SJSA1 (cell line): ENCODE results near the gene ZNF570. TPM values are rescaled to one million over a fixed set of nuclear protein-coding genes. Genes with fewer than 3 reads are reported as not detected.

Experiments
- DNase-seq, 2 experiments: peaks; one replicate each; pipeline ENCODE4 v3.0.0-alpha.2; 2015 to 2020; ENCODE audit warnings: low spot score in 2 of 2, low read depth in 1 of 2
- H3K27ac ChIP-seq: fragments of 250-450 bp; sonication (Bioruptor Pico); 2 replicates; pipeline ENCODE4 v1.5.1; 2020; ENCODE audit warnings: mild to moderate bottlenecking, moderate library complexity
- H3K27me3 ChIP-seq: fragments of 250-450 bp; sonication (Bioruptor Pico); replicated peaks from 2 replicates; pipeline ENCODE4 v1.5.1; 2020; ENCODE audit warnings: mild to moderate bottlenecking, moderate library complexity
- H3K36me3 ChIP-seq: fragments of 250-450 bp; sonication (Bioruptor Pico); 2 replicates; pipeline ENCODE4 v1.5.1; 2020; ENCODE audit warnings: mild to moderate bottlenecking
- H3K4me1 ChIP-seq: fragments of 250-450 bp; sonication (Bioruptor Pico); replicated peaks from 2 replicates; pipeline ENCODE4 v1.6.1; 2021; ENCODE audit warnings: mild to moderate bottlenecking
- H3K4me3 ChIP-seq: fragments of 250-450 bp; sonication (Bioruptor Pico); 2 replicates; pipeline ENCODE4 v1.5.1; 2020; ENCODE audit warnings: mild to moderate bottlenecking
- H3K9me3 ChIP-seq: fragments of 250-450 bp; sonication (Bioruptor Pico); replicated peaks from 2 replicates; pipeline ENCODE4 v1.5.1; 2020; ENCODE audit warnings: mild to moderate bottlenecking
- total RNA-seq: library from RNA; depleted of rRNA; stranded (reverse); fragments of >200 nt; shearing (Covaris generic); gene quantifications from 2 replicates; pipeline ENCODE4 v1.2.3, GENCODE V29; 2014; rRNA removed

ZNF570 gene
- total RNA-seq: 2.9 and 4.0 TPM in 2 replicates

DNA sequence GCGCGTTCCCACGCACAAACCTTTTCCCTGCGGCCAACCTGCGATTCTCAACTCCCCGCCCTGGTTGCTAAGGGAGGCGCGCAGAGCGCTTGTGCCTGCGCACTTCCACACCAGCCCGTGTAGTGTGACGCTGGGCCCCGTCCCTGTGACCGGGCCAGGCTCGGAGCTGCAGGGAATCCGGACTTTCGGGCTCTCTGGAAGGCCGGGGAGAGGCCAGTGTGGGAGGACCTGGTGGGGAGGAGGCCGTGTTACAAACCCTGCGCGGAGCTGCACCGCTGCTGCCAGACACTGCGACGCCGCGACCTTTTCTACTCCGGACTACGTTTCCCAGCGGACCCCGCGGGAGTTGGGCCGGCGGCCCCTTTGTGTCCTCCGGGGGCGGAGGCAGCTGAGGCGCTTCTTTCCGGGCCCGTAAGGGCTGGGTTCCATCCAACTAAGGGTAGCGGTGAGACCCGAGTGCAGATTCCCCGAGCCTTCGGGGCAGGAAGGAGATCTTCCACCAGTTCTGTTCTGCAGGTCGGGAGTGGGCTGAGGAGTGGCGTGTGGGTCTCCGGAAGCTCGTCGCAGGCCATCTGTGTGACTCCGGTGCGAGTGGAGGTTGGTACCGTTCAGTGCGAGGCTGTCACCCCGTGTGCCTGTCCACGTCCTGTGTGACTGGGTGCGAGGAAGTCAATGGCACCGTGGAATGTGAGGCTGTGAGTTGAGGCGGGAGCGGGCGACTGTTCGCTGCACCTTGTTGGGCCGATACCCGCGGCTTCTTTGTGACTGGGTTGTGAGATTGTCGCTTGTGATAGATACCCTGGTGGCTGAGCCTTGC is at the start of gene ZNF570:
Gene ZNF570, plus strand, starts transcription at position 396 of the 817 bp plus-strand sequence. CDS start 999 bp downstream, outside the sequence.
- Histone ChIP-seq H3K27ac (peak within 1 kb of the TSS; percentile 22; the same call in 1 of the 2 replicates), H3K27me3 (no peaks in the 10 kb centered on the region), H3K36me3 (peaks cover 11% of the 10 kb centered on the region), H3K4me1 (peaks cover 3% of the 10 kb centered on the region; the same call in 1 of the 2 replicates), H3K4me3 (peak within 1 kb of the TSS; percentile 51), H3K9me3 (peaks cover 33% of the 10 kb centered on the region)
- DNase-seq: peak; percentile 63 to 72

DNA sequence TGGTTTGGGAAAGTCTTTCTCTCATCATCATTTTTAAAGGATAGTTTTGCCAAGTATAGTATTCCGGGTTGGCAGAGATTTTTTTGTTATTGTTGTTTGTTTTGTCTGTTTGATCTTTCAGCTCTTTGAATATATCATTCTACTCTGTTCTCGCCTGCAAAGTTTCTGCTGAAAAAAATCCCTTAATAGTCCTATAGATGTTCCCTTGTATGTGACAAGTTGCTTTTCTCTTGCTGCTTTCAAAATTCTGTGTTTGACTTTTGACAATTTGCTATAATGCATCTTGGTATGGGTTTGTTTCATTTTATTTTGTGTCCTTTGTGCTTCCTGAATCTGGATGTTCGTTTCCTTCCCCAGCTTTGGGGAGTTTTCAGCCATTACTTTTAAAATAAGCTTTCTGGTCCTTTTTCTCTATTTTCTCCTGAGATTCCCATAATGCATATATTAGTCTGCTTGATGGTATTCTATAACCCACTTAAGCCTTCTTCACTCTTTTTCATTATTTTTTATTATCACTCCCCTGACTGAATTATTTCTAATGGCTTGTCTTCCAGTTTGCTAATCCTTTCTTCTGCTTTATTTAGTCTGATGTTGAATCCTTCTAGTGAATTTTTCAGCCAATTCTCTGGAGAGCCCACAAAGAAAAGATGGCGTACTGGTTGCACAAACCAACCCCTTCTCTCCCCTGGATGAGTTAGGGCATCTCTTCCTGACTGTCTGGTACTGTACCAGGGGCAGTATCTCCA is 16.5 kb upstream of the ZNF570 start:
- Histone ChIP-seq H3K4me1 (no peaks in the 10 kb centered on the region), H3K36me3 (no peaks in the 10 kb centered on the region), H3K9me3 (peaks cover 10% of the 10 kb centered on the region), H3K4me3 (no peak overlapping the region), H3K27ac (no peak overlapping the region), H3K27me3 (no peaks in the 10 kb centered on the region)
- no peak for DNase-seq

DNA sequence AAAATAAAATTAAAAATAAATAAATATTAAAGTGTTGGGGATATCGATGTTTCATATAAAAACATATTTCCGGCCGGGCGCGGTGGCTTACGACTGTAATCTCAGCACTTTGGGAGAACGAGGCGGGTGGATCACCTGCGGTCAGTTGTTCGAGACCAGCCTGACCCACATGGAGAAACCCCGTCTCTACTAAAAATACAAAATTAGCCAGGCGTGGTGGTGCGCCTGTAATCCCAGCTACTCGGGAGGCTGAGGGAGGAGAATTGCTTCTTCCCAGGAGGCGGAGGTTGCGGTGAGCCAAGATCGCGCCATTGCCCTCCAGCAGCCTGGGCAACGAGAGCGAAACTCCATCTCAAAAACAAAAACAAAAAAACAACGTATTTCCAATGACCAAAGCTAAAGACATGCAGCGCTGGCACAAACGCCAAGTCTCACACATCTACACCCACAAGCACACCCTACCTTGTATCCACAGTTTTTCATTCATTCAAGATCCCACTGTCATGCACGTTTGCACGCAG is 2.8 kb upstream of the ZNF570 start:
- H3K27ac ChIP-seq: peak overlapping the region; percentile 43
- peaks cover 3% of the 10 kb centered on the region; the same call in 1 of the 2 replicates for H3K4me1 ChIP-seq
- H3K9me3 ChIP-seq: peaks cover 21% of the 10 kb centered on the region
- DNase-seq: no peak
- no peaks in the 10 kb centered on the region for H3K27me3 ChIP-seq
- H3K36me3 ChIP-seq: peaks cover 17% of the 10 kb centered on the region
- H3K4me3 ChIP-seq: peak overlapping the region; percentile 57

DNA sequence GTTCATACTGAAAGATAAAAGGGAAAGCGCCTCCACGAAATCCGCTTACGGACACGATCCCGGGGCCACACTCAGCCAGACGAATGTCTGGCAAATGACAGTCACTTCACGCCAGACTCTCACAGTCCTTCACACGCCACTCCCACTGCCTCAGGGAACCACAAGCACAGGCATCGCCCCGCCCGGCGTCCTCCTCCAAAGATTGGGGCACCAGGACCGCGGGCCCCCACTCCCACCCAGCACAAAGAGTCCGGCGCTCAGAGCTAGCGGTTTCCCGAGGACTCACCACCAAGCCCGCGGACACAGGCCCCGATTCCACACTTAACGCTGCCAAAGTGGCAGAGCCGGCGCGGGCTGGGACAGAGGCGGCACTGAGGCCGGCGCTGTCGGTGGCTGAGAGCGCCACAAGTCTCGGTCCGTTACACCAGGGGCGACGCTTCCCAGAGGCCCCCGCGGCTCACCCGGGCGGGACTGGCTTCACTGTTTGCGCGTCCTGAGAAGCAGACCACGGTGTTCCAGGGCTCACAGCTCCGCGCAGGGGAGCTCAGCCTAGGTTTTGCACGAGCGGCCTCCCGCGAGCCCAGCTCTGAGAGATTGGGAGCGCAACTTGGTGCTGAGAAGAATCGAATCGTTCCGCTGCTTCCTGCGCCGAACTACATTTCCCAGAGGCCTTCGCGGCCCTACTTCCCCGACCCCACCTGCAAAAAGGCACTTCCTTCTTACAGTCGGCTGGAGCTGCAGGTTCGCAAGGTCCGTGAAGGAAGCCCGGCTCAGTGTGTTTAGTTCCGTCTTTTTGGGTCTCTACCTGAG is 2.2 kb upstream of the ZNF570 start, which contains the start of gene ZNF569:
Gene ZNF569, minus strand, starts transcription at position 647 of the 810 bp plus-strand sequence. CDS start 22,523 bp downstream, outside the sequence.
- Histone ChIP-seq H3K27ac (peak within 1 kb of the TSS; percentile 43), H3K4me3 (peak within 1 kb of the TSS; percentile 57), H3K4me1 (peaks cover 3% of the 10 kb centered on the region; the same call in 1 of the 2 replicates), H3K27me3 (no peaks in the 10 kb centered on the region), H3K36me3 (peaks cover 21% of the 10 kb centered on the region), H3K9me3 (peaks cover 26% of the 10 kb centered on the region)
- peak; percentile 71 to 83 for DNase-seq

DNA sequence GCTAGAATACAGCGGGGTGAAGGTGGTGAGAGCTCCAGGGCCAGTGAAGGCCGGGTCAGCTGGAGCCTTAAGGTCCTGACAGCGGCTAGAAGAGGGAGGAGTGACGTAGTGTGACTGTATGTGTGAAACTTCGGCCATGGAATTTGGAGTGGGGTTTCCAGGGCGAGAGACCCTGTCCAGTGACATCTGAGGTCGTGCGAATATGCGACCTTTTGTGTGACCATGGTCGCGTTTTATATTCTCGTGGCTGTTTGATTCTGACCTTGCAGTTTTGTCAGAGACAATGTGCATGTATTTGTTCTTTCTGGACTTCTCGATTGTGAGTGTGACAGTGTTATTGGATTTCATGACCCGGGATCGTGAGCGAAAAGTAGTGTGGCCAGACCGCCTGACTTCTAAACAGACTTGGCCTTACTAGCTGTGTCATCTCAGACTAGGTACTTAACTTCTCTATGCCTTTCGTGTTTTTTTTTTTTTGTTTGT is 1.5 kb upstream of the ZNF570 start:
- Histone ChIP-seq H3K4me3 (peak overlapping the region; percentile 57), H3K27ac (no peak overlapping the region), H3K4me1 (peaks cover 3% of the 10 kb centered on the region; the same call in 1 of the 2 replicates), H3K27me3 (no peaks in the 10 kb centered on the region), H3K36me3 (peaks cover 21% of the 10 kb centered on the region), H3K9me3 (peaks cover 26% of the 10 kb centered on the region)
- no peak for DNase-seq

DNA sequence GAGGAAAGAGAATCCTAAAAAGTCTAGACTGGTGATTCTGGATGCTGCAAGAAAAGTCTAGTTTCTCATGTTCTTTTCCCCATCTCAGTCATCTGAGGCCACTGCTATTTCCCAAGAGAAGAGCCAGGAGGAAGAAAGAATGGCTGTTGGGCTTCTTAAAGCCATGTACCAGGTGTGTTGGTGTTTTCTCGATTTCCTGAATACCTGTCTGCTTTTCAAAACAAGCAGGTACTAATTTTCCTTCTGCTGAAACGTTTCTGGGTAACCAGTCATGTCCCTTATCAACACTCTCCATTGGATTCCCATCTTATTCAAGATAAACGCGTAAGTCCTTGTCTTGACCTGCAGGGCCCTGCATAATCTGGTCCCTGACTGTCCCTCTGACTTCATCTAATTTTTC is 1.1 kb downstream of the ZNF570 start:
- no peak for DNase-seq
- no peak overlapping the region for H3K27ac ChIP-seq
- H3K9me3 ChIP-seq: peaks cover 36% of the 10 kb centered on the region
- H3K4me3 ChIP-seq: no peak overlapping the region; the same call in 1 of the 2 replicates
- H3K27me3 ChIP-seq: no peaks in the 10 kb centered on the region
- H3K36me3 ChIP-seq: peaks cover 7% of the 10 kb centered on the region; the same call in 1 of the 2 replicates
- H3K4me1 ChIP-seq: peaks cover 3% of the 10 kb centered on the region; the same call in 1 of the 2 replicates

DNA sequence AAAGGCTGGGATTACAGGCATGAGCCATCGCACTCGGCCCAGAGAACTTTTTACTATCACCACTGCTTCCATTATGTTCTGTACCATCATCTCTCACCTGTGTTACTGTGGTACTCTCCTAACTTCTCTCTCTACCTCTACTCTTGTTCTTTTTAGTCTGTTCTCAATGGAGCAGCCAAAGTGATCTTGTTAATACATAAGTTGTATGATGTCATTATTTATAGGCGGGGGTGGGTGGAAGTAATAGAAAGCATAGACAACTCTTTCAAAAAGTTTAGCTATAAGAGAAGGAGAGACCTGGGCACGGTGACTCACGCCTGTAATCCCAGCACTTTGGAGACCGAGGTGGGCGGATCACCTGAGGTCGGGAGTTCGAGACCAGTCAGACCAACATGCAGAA is 3.0 kb downstream of the ZNF570 start:
- Histone ChIP-seq H3K27me3 (no peaks in the 10 kb centered on the region), H3K4me3 (no peak overlapping the region), H3K9me3 (peaks cover 41% of the 10 kb centered on the region), H3K4me1 (peaks cover 3% of the 10 kb centered on the region; the same call in 1 of the 2 replicates), H3K36me3 (peaks cover 9% of the 10 kb centered on the region; the same call in 1 of the 2 replicates), H3K27ac (no peak overlapping the region)
- DNase-seq: no peak

DNA sequence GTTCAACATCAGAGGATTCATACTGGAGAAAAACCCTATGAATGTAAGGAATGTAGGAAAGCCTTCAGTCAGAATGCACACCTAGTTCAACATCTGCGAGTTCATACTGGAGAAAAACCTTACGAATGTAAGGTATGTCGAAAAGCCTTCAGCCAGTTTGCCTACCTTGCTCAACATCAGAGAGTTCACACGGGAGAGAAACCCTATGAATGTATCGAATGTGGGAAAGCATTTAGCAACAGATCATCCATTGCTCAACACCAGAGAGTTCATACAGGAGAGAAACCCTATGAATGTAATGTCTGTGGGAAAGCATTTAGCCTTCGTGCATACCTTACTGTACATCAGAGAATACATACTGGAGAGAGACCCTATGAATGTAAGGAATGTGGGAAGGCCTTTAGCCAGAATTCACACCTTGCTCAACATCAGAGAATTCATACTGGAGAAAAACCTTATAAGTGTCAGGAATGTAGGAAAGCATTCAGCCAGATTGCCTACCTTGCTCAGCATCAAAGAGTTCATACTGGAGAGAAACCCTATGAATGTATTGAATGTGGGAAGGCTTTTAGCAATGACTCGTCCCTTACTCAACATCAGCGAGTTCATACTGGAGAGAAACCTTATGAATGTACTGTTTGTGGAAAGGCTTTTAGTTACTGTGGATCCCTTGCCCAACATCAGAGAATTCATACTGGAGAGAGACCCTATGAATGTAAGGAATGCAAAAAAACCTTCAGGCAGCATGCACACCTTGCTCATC is 15.4 kb downstream of the ZNF570 start:
- Histone ChIP-seq H3K4me1 (no peaks in the 10 kb centered on the region), H3K9me3 (peaks cover 31% of the 10 kb centered on the region), H3K36me3 (peaks cover 16% of the 10 kb centered on the region), H3K27ac (no peak overlapping the region), H3K4me3 (no peak overlapping the region), H3K27me3 (0 out of 2 replicates have a peak, but pooled peaks cover 2% of the 10 kb centered on the region)
- no peak for DNase-seq

DNA sequence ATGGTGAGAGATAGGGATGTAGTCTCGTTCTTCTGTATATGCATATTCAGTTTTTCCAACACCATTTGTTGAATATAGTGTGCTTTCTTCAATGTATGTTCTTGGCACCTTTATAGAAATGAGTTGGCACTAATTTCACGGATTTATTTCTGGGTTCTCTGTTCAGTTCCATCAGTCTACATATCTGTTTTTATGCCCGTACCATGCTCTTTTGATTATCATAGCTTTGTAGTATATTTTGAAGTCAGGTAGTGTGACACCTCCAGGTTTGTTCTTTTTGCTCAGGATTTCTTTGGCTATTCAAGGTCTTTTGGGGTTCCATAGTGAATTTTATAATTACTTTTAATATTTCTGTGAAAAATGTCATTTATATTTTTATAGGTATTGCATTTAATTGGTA is 23.1 kb downstream of the ZNF570 start:
- Histone ChIP-seq H3K27me3 (no peaks in the 10 kb centered on the region), H3K4me1 (no peaks in the 10 kb centered on the region), H3K36me3 (no peaks in the 10 kb centered on the region), H3K27ac (no peak overlapping the region), H3K9me3 (peaks cover 9% of the 10 kb centered on the region; the same call in 1 of the 2 replicates), H3K4me3 (no peak overlapping the region)
- DNase-seq: no peak

DNA sequence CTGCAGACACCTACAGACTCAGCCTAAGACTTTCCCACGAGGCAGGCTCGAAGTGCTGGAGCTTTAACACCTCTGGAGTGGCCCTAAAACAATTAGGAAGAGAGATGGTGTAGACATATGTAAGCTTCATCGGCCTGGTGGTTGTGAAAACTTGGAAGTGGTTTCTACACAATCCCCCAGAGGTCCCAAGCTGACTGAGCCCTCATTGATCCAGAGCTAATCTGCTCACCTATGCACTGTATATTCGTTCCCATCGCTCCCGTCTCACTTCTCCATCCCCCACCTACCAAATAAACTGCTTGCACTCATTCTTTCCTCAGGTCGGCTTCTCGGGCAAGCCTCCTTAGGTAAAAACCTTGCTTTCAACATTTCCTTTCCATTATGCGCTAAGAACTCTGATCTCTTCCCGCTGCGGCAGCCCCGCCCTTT is 36.8 kb downstream of the ZNF570 start:
- Histone ChIP-seq H3K36me3 (no peaks in the 10 kb centered on the region), H3K27ac (no peak overlapping the region), H3K4me3 (no peak overlapping the region), H3K4me1 (no peaks in the 10 kb centered on the region), H3K27me3 (no peaks in the 10 kb centered on the region), H3K9me3 (peaks cover 7% of the 10 kb centered on the region; the same call in 1 of the 2 replicates)
- DNase-seq: no peak

DNA sequence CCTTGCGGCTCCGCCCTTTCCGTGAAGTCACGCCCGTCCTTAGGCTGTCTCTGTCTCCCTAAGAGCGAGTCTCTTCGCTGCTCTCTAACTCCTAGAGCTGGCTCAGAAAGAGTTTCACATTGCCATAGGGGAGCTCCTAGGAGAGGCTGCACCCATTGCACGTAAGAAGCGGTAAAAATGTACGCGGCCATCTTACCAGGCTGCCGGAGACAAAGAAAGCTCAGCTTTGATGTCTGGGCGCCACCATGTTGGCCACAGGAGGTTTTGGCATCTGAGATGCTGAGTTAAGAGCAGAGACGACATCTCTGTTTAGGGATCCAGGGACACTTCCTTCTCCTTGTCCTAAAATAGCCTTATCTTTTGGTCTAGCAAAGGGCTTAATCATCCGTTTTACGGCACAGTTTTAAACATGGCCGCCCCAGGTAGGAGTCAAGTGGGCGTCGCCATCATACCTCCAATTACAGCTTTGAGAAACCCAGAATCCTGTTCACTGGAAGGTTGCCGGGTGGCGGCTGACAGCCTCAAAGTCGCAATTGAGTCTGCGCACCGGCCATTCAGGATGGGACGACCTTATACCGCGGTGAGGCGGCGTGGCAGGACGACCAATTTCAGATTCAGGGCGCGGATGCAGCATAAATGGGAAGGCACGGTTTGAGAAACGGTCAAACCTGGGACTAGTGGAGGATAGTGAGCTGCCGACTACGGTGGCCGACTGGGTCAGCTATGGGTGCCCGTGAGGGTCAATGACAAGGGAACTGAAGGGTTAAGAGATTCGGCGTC is 37.4 kb downstream of the ZNF570 start, which contains the start of gene ZNF793:
Gene ZNF793, plus strand, starts transcription at position 553 of the 780 bp plus-strand sequence. CDS start 16,501 bp downstream, outside the sequence.
- Histone ChIP-seq H3K27ac (no peak within 1 kb of the TSS), H3K36me3 (no peaks in the 10 kb centered on the region), H3K27me3 (no peaks in the 10 kb centered on the region), H3K9me3 (peaks cover 7% of the 10 kb centered on the region; the same call in 1 of the 2 replicates), H3K4me3 (no peak within 1 kb of the TSS), H3K4me1 (no peaks in the 10 kb centered on the region)
- DNase-seq: no peak

DNA sequence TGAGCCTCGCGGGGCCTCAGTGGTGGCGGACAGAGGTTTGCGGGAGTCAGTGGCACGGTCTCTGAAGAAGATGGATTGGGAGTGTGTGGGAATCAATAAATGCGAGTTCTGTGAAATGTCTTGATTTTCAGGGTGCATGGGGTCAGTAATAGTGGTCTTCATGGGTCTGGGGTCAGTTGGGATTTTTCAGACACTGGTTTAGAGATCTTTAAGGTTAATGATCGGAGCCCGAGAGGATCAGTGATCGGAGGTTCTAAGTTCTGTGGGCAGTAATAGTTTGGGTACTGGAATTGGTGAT is 38.0 kb downstream of the ZNF570 start:
- Histone ChIP-seq H3K36me3 (no peaks in the 10 kb centered on the region), H3K4me3 (no peak overlapping the region), H3K4me1 (no peaks in the 10 kb centered on the region), H3K27me3 (no peaks in the 10 kb centered on the region), H3K9me3 (peaks cover 7% of the 10 kb centered on the region; the same call in 1 of the 2 replicates), H3K27ac (no peak overlapping the region)
- DNase-seq: no peak
